Fibroblast of villous mesenchyme (primary cell): ENCODE measurements around the gene PRPSAP1. TPM values are rescaled to one million over a fixed set of nuclear protein-coding genes. Genes with fewer than 3 reads are reported as not detected.

Source experiments
- DNase-seq: peaks from one replicate; pipeline ENCODE4 v3.0.0-alpha.2; 2010; ENCODE audit warnings: low read depth
- H3K4me3 ChIP-seq: 2 replicates; pipeline ENCODE4 v1.5.1; 2011; ENCODE audit warnings: low read depth, mild to moderate bottlenecking, low read length
- CTCF ChIP-seq: IDR thresholded peaks from 2 replicates; pipeline ENCODE4 v1.5.1; 2012; ENCODE audit warnings: low read depth, mild to moderate bottlenecking, low read length; ENCODE audit not compliant: insufficient read depth
- total RNA-seq: library from RNA; depleted of rRNA; stranded (reverse); fragments of >200 nt; gene quantifications from 2 replicates; pipeline ENCODE4 v1.2.3, GENCODE V29; 2012

Gene PRPSAP1
- total RNA-seq, 1 donor = 48.8 TPM

GRCh38 chr17:76297436-76297835, 56.3 kb downstream of the PRPSAP1 start:
- DNase-seq = no peak
- TF ChIP-seq CTCF = no peak
- no peak overlapping the region for H3K4me3 ChIP-seq

- DNase-seq = no peak
- H3K4me3 ChIP-seq = no peak overlapping the region
- no peak for TF ChIP-seq CTCF
Measured at GRCh38 chr17:76296889-76297288, 56.8 kb downstream of the PRPSAP1 start.

- no peak for TF ChIP-seq CTCF
- H3K4me3 ChIP-seq = no peak overlapping the region
- no peak for DNase-seq
Measured at GRCh38 chr17:76296186-76296585, 57.5 kb downstream of the PRPSAP1 start.

- no peak for DNase-seq
- no peak for TF ChIP-seq CTCF
Measured at GRCh38 chr17:76293106-76293505, 60.6 kb downstream of the PRPSAP1 start.

GRCh38 chr17:76292567-76292966, 61.1 kb downstream of the PRPSAP1 start:
- no peak for TF ChIP-seq CTCF

More at GRCh38 chr17:76293106-76293505, 60.6 kb downstream of the PRPSAP1 start:
- no peak overlapping the region for H3K4me3 ChIP-seq

GRCh38 chr17:76281573-76282371, 71.9 kb downstream of the PRPSAP1 start:
- no peak for TF ChIP-seq CTCF
- H3K4me3 ChIP-seq = no peak overlapping the region
- DNase-seq = no peak

More at GRCh38 chr17:76292567-76292966, 61.1 kb downstream of the PRPSAP1 start:
- DNase-seq = no peak
- no peak overlapping the region for H3K4me3 ChIP-seq
